HL-60 (cell line): ENCODE measurements around the gene GKN2.
"Not testable (repeated sequence)": the region's sequence is repeated elsewhere in the genome, so short reads cannot be mapped to it uniquely, and the experiment has no call there.

Experiments
- DNase-seq, 2 experiments: peaks; one replicate each; pipeline ENCODE4 v3.0.0-alpha.2; 2010 to 2020; ENCODE audit warnings: low read depth in 1 of 2, low spot score in 1 of 2
- H3K27ac ChIP-seq: fragments of 250-450 bp; sonication (Bioruptor Pico); replicated peaks from 2 replicates; pipeline ENCODE4 v1.5.1; 2020; ENCODE audit warnings: mild to moderate bottlenecking, moderate library complexity
- H3K27me3 ChIP-seq: fragments of 250-450 bp; sonication (Bioruptor Pico); 2 replicates; pipeline ENCODE4 v1.5.1; 2021; ENCODE audit warnings: mild to moderate bottlenecking, moderate library complexity; ENCODE audit not compliant: insufficient read depth, poor library complexity, severe bottlenecking
- H3K4me3 ChIP-seq: replicated peaks from 2 replicates; pipeline ENCODE4 v1.5.1; 2011; ENCODE audit warnings: mild to moderate bottlenecking, control low read depth, low read length; ENCODE audit not compliant: insufficient read depth
- CTCF ChIP-seq: IDR thresholded peaks from one replicate; pipeline ENCODE4 v1.5.1; 2011; ENCODE audit warnings: low read length, control low read depth, inconsistent platforms; ENCODE audit not compliant: insufficient read depth
- GABPA ChIP-seq: IDR thresholded peaks from 2 replicates; pipeline ENCODE4 v1.6.1; 2012; ENCODE audit warnings: low read depth
- POLR2AphosphoS5 ChIP-seq: IDR thresholded peaks from 2 replicates; pipeline ENCODE4 v1.6.1; 2012; ENCODE audit warnings: low read depth
- REST ChIP-seq: IDR thresholded peaks from 2 replicates; pipeline ENCODE4 v1.6.1; 2012; ENCODE audit warnings: low read depth; ENCODE audit not compliant: insufficient replicate concordance
- SPI1 ChIP-seq: IDR thresholded peaks from 2 replicates; pipeline ENCODE4 v1.6.1; 2012; ENCODE audit warnings: low read depth, mild to moderate bottlenecking, borderline replicate concordance

Gene GKN2

GRCh38 chr2:68959001-68959400, 6.3 kb upstream of the GKN2 start:
- Histone ChIP-seq H3K27me3 (no peaks in the 10 kb centered on the region), H3K4me3 (no peak overlapping the region), H3K27ac (no peak overlapping the region)
- TF ChIP-seq CTCF (no peak), GABPA (no peak), REST (no peak)
- DNase-seq: no peak

GRCh38 chr2:68955432-68955831, 2.7 kb upstream of the GKN2 start:
- not testable (repeated sequence) for H3K27ac ChIP-seq, H3K27me3 ChIP-seq, H3K4me3 ChIP-seq, DNase-seq

GRCh38 chr2:68951899-68952298, 794 bp downstream of the GKN2 start:
- no peak for DNase-seq
- Histone ChIP-seq H3K27ac (no peak overlapping the region), H3K27me3 (no peaks in the 10 kb centered on the region), H3K4me3 (no peak overlapping the region)
- no peak for TF ChIP-seq POLR2AphosphoS5
- TF ChIP-seq REST: no peak
- no peak for TF ChIP-seq GABPA
- no peak for TF ChIP-seq CTCF
- TF ChIP-seq SPI1: no peak

- Histone ChIP-seq H3K27ac (no peak overlapping the region), H3K4me3 (no peak overlapping the region), H3K27me3 (no peaks in the 10 kb centered on the region)
- TF ChIP-seq CTCF (no peak), SPI1 (peak; percentile 67), GABPA (no peak)
- DNase-seq: no peak
Measured at GRCh38 chr2:68948710-68949109, 4.0 kb downstream of the GKN2 start.
